ENCODE measurements around the gene WDR19. TPM values are rescaled to one million over a fixed set of nuclear protein-coding genes. Genes with fewer than 3 reads are reported as not detected.

The WDR19 gene
- total RNA-seq, 4 donors from 2014 or later, result 24.4 to 111 (median 25.2) TPM

DNA sequence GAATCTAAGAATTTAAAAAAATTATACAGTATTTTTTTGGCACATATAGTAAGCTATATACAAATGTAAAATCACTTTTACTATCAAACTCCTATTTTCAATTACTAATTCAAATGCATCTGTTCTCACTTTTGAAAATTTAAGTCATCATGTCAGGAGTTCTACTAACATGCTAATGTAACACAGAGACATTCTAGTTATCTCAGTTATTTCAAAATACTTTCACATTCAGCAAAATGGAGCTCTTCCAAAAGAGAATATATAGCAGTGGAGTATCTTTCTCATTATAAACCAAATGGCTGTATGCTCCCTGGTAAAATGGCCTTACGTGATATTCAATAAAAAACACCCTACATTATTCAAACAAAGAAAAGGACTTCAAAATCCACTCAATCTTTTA, 141.5 kb downstream of the WDR19 start:
- 90% methylated on average over 1 of the region's 1 CpG for WGBS
- no peak for DNase-seq (ENCODE audit: low spot score in 2 of 2)

DNA sequence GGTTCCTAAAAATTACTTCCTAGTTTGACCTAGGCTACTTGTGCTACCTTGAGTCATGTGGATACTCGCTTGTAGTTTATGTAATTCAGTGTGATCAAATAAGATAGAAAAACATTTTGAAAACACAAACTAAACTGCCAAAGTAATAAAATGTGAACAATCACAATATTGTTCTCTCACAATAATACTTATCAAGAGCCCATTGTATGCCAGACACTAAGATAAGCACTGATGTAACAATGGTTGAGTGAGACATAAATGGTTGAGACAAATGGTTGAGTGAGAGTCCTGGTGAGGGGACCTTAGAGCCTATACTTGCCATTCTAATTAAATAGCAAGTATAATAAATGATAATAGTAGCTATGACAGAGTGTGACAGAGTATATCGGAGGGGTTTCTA, 142.1 kb downstream of the WDR19 start:
- TF ChIP-seq EP300 (IDR thresholded peaks at IDR 0.05) (no peak), POLR2AphosphoS5 (IDR thresholded peaks at IDR 0.05) (no peak), POLR2A (IDR thresholded peaks at IDR 0.05) (no peak)
- TF ChIP-seq, protein P1, sequence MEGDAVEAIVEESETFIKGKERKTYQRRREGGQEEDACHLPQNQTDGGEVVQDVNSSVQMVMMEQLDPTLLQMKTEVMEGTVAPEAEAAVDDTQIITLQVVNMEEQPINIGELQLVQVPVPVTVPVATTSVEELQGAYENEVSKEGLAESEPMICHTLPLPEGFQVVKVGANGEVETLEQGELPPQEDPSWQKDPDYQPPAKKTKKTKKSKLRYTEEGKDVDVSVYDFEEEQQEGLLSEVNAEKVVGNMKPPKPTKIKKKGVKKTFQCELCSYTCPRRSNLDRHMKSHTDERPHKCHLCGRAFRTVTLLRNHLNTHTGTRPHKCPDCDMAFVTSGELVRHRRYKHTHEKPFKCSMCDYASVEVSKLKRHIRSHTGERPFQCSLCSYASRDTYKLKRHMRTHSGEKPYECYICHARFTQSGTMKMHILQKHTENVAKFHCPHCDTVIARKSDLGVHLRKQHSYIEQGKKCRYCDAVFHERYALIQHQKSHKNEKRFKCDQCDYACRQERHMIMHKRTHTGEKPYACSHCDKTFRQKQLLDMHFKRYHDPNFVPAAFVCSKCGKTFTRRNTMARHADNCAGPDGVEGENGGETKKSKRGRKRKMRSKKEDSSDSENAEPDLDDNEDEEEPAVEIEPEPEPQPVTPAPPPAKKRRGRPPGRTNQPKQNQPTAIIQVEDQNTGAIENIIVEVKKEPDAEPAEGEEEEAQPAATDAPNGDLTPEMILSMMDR (IDR thresholded peaks at IDR 0.05), result no peak
- no peaks in the 10 kb centered on the region for H3K27me3 ChIP-seq
- H3K4me1 ChIP-seq, result no peaks in the 10 kb centered on the region
- no peaks in the 10 kb centered on the region for H3K9me3 ChIP-seq
- H3K4me3 ChIP-seq, result no peak overlapping the region
- WGBS, result 92% methylated on average over 2 of the region's 2 CpGs
- H3K36me3 ChIP-seq, result peaks cover 25% of the 10 kb centered on the region
- DNase-seq (ENCODE audit: low spot score in 2 of 2), result no peak
- no peak overlapping the region for H3K27ac ChIP-seq

More for the DNA sequence above, 141.5 kb downstream of the WDR19 start:
- Histone ChIP-seq H3K27ac (no peak overlapping the region), H3K9me3 (no peaks in the 10 kb centered on the region), H3K4me1 (no peaks in the 10 kb centered on the region), H3K27me3 (no peaks in the 10 kb centered on the region), H3K36me3 (peaks cover 25% of the 10 kb centered on the region), H3K4me3 (no peak overlapping the region)
- no peak for TF ChIP-seq POLR2AphosphoS5 (IDR thresholded peaks at IDR 0.05)
- TF ChIP-seq, protein P1 (IDR thresholded peaks at IDR 0.05), result no peak
- TF ChIP-seq POLR2A (IDR thresholded peaks at IDR 0.05), result no peak
- no peak for TF ChIP-seq EP300 (IDR thresholded peaks at IDR 0.05)

DNA sequence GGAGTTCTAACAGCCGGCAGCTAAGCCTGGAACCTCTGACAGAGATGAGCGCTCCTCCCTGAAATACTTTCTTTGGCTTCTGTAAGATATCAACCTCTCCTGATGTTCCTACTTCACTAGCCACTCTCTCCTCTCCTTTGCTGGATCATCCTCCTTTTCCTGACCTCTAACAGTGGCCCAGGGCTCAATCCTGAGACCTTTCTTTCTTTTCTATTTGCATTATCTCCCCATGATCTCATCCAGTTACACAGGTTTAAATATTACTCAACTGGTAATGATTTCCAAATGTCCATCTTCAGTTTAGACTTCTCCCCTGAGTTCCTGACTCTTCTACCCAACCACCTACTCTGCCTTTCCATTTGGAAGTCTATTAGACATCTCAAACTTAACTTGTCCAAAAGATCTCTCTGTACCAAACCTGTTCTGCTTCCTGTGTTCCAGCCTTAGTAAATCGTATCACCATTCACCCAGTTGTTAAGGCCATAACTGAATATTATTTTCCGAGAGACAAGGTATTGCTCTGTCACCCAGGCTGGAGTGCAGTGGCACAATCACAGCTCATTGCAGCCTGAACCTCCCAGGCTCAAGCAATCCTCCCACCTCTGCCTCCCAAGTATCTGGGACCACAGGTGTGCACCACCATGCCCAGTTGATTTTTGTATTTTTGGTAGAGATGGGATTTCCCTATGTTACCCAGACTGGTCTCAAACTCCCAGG, 142.7 kb downstream of the WDR19 start:
- no peaks in the 10 kb centered on the region for H3K9me3 ChIP-seq
- no peaks in the 10 kb centered on the region for H3K27me3 ChIP-seq
- no peak overlapping the region for H3K27ac ChIP-seq
- no peak for DNase-seq (ENCODE audit: low spot score in 2 of 2)
- peaks cover 25% of the 10 kb centered on the region for H3K36me3 ChIP-seq
- TF ChIP-seq POLR2A (IDR thresholded peaks at IDR 0.05) (no peak), EP300 (IDR thresholded peaks at IDR 0.05) (no peak), POLR2AphosphoS5 (IDR thresholded peaks at IDR 0.05) (no peak)
- TF ChIP-seq, protein P1 (IDR thresholded peaks at IDR 0.05), result no peak
- no peaks in the 10 kb centered on the region for H3K4me1 ChIP-seq
- H3K4me3 ChIP-seq, result no peak overlapping the region
- WGBS, result 93% methylated on average over 4 of the region's 4 CpGs

DNA sequence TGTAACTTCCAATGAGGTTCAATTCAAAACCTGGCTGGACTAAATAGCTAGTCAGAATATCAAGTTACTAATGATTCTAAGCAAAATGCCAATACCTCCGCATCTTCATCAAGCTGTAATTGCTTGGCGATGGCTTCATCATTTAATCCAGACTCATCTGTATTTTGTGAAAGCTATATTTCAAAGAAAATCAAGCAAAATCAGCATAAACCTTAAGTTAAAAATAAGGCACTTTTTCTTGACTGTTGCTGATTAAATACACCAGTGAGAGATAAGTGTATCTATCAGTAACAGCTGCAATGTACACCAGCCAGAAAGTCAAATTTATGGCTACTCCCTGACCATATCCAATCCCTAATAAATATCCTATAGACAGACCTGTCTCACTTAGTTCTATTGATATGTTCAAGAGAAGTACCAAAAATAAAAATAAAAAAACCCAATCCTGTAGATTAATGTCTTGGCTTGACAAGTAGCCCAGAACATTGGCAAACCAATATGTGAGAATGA, 144.2 kb downstream of the WDR19 start:
- TF ChIP-seq POLR2AphosphoS5 (IDR thresholded peaks at IDR 0.05) (no peak), EP300 (IDR thresholded peaks at IDR 0.05) (no peak), POLR2A (IDR thresholded peaks at IDR 0.05) (no peak)
- TF ChIP-seq, protein P1 (IDR thresholded peaks at IDR 0.05), result no peak
- Histone ChIP-seq H3K4me1 (no peaks in the 10 kb centered on the region), H3K9me3 (no peaks in the 10 kb centered on the region), H3K36me3 (peaks cover 20% of the 10 kb centered on the region), H3K4me3 (no peak overlapping the region), H3K27ac (no peak overlapping the region), H3K27me3 (no peaks in the 10 kb centered on the region)
- no peak for DNase-seq (ENCODE audit: low spot score in 2 of 2)
- WGBS, result 100% methylated on average over 2 of the region's 2 CpGs

DNA sequence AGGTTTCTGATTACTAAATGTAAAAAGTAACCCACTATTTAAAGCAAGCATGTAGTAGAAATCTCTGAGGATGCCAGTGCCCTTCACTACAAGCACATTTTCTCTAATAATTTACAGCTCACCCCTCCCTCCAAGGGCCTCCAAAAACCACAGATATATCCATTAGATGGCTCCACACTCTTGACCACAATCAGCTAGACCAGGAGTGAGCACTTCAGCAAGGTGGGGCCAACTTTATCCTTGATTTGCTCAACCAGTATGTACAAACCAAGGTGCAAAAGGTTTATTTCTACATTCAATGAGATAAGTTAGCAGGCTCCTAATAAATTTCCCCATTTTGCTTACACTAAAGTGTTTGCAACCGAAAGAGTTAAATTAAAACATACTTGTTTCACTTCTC, 148.0 kb downstream of the WDR19 start:
- no peaks in the 10 kb centered on the region for H3K27me3 ChIP-seq
- no peak overlapping the region for H3K4me3 ChIP-seq
- TF ChIP-seq POLR2AphosphoS5 (IDR thresholded peaks at IDR 0.05) (no peak), EP300 (IDR thresholded peaks at IDR 0.05) (no peak), POLR2A (IDR thresholded peaks at IDR 0.05) (no peak)
- TF ChIP-seq, protein P1 (IDR thresholded peaks at IDR 0.05), result no peak
- no peaks in the 10 kb centered on the region for H3K4me1 ChIP-seq
- H3K36me3 ChIP-seq, result peaks cover 7% of the 10 kb centered on the region
- WGBS, result 97% methylated on average over 1 of the region's 1 CpG
- DNase-seq (ENCODE audit: low spot score in 2 of 2), result no peak
- no peak overlapping the region for H3K27ac ChIP-seq
- H3K9me3 ChIP-seq, result no peaks in the 10 kb centered on the region

Measured in suprapubic skin (tissue), 4 donors.